Progenitor cell of endocrine pancreas (in vitro differentiated cells): ENCODE data around the gene RAPGEF3. TPM values are rescaled to one million over a fixed set of nuclear protein-coding genes. Genes with fewer than 3 reads are reported as not detected.

ENCODE experiments used
- DNase-seq: peaks from one replicate; pipeline ENCODE4 v3.0.0; 2021; ENCODE audit warnings: low spot score; ENCODE audit not compliant: unreplicated experiment
- H3K27ac Mint-ChIP-seq: 2 replicates; pipeline ENCODE4 v1.8.0; 2021; ENCODE audit warnings: mild to moderate bottlenecking, moderate library complexity, mixed read lengths
- H3K27me3 Mint-ChIP-seq: 2 replicates; pipeline ENCODE4 v1.8.0; 2021; ENCODE audit warnings: mixed read lengths
- H3K36me3 Mint-ChIP-seq: 2 replicates; pipeline ENCODE4 v1.8.0; 2022; ENCODE audit warnings: mixed read lengths; ENCODE audit not compliant: insufficient read depth
- H3K4me1 Mint-ChIP-seq: 2 replicates; pipeline ENCODE4 v1.8.0; 2021; ENCODE audit warnings: low read depth, mixed read lengths
- H3K4me3 Mint-ChIP-seq: 2 replicates; pipeline ENCODE4 v1.8.0; 2021; ENCODE audit warnings: low read depth, mild to moderate bottlenecking, moderate library complexity, mixed read lengths
- H3K9me3 Mint-ChIP-seq: 2 replicates; pipeline ENCODE4 v1.8.0; 2021; ENCODE audit warnings: low read depth, mixed read lengths
- CTCF ChIP-seq: fragments of 200-600 bp; sonication (generic); IDR thresholded peaks from one replicate; pipeline ENCODE4 v1.5.0; 2021; ENCODE audit warnings: antibody characterized with exemption, mild to moderate bottlenecking; ENCODE audit not compliant: unreplicated experiment
- total RNA-seq: library from RNA; stranded (reverse); gene quantifications from 2 replicates; pipeline ENCODE4 v1.2.1, GENCODE V29; 2021

Gene RAPGEF3
- total RNA-seq, 1 donor from 2014 or later: 1.7 TPM

- no peaks in the 10 kb centered on the region for H3K9me3 Mint-ChIP-seq
- peaks cover 9% of the 10 kb centered on the region for H3K27me3 Mint-ChIP-seq
- no peak overlapping the region for H3K4me3 Mint-ChIP-seq
- no peak for DNase-seq
- peaks cover 4% of the 10 kb centered on the region for H3K4me1 Mint-ChIP-seq
- no peaks in the 10 kb centered on the region for H3K36me3 Mint-ChIP-seq
- TF ChIP-seq CTCF: no peak
- no peak overlapping the region for H3K27ac Mint-ChIP-seq
Measured at GRCh38 chr12:47712171-47712570, 46.5 kb downstream of the RAPGEF3 start.

- Mint-ChIP-seq H3K4me3 (no peak overlapping the region), H3K27me3 (peaks cover 9% of the 10 kb centered on the region), H3K9me3 (no peaks in the 10 kb centered on the region), H3K4me1 (peaks cover 8% of the 10 kb centered on the region), H3K36me3 (no peaks in the 10 kb centered on the region), H3K27ac (no peak overlapping the region)
- DNase-seq: no peak
- TF ChIP-seq CTCF: no peak
Measured at GRCh38 chr12:47711448-47711847, 47.2 kb downstream of the RAPGEF3 start.

- H3K4me1 Mint-ChIP-seq: peaks cover 11% of the 10 kb centered on the region
- no peak overlapping the region for H3K27ac Mint-ChIP-seq
- no peak for DNase-seq
- no peaks in the 10 kb centered on the region for H3K9me3 Mint-ChIP-seq
- peaks cover 7% of the 10 kb centered on the region for H3K27me3 Mint-ChIP-seq
- H3K4me3 Mint-ChIP-seq: no peak overlapping the region
- TF ChIP-seq CTCF: no peak
- H3K36me3 Mint-ChIP-seq: no peaks in the 10 kb centered on the region
Measured at GRCh38 chr12:47710278-47710677, 48.4 kb downstream of the RAPGEF3 start.

- no peaks in the 10 kb centered on the region for H3K36me3 Mint-ChIP-seq
- H3K4me1 Mint-ChIP-seq: peaks cover 16% of the 10 kb centered on the region
- TF ChIP-seq CTCF: no peak
- no peak for DNase-seq
- peaks cover 5% of the 10 kb centered on the region for H3K27me3 Mint-ChIP-seq
- H3K27ac Mint-ChIP-seq: no peak overlapping the region
- H3K4me3 Mint-ChIP-seq: no peak overlapping the region
- no peaks in the 10 kb centered on the region for H3K9me3 Mint-ChIP-seq
Measured at GRCh38 chr12:47709671-47710070, 49.0 kb downstream of the RAPGEF3 start.

- TF ChIP-seq CTCF: no peak
- Mint-ChIP-seq H3K4me3 (no peak overlapping the region), H3K9me3 (no peaks in the 10 kb centered on the region), H3K4me1 (peaks cover 17% of the 10 kb centered on the region), H3K27me3 (peaks cover 5% of the 10 kb centered on the region), H3K36me3 (no peaks in the 10 kb centered on the region), H3K27ac (no peak overlapping the region)
- DNase-seq: no peak
Measured at GRCh38 chr12:47709237-47709636, 49.4 kb downstream of the RAPGEF3 start.
